T-helper 17 cell (primary cell): ENCODE results near the gene BBLN. TPM values are rescaled to one million over a fixed set of nuclear protein-coding genes. Genes with fewer than 3 reads are reported as not detected.
"Not testable (repeated sequence)": the region's sequence is repeated elsewhere in the genome, so short reads cannot be mapped to it uniquely, and the experiment has no call there.

Source experiments
- ATAC-seq: fragments of 150-1000 bp; cut with Tn5 transposase; 2 replicates; pipeline ENCODE4 v1.10.0; 2021; ENCODE audit warnings: mild to moderate bottlenecking, moderate library complexity
- DNase-seq, 3 donors: peaks; one replicate each; pipeline versions ENCODE4 v3.0.0 to v3.0.0-alpha.2; 2020 to 2021
- H3K9me3 ChIP-seq: one replicate; pipeline ENCODE4 v1.7.0; 2013; ENCODE audit warnings: low read length, mild to moderate bottlenecking; ENCODE audit not compliant: control insufficient read depth, poor library complexity, severe bottlenecking
- H3K27ac Mint-ChIP-seq: one replicate; pipeline ENCODE4 v1.8.0; 2022; ENCODE audit warnings: mild to moderate bottlenecking, moderate library complexity, mixed read lengths
- H3K27me3 Mint-ChIP-seq: one replicate; pipeline ENCODE4 v1.8.0; 2022; ENCODE audit warnings: mixed read lengths
- H3K36me3 Mint-ChIP-seq: one replicate; pipeline ENCODE4 v1.8.0; 2022; ENCODE audit warnings: low read depth, mixed read lengths
- H3K4me1 Mint-ChIP-seq: one replicate; pipeline ENCODE4 v1.8.0; 2022; ENCODE audit warnings: mild to moderate bottlenecking, mixed read lengths
- H3K4me3 Mint-ChIP-seq: one replicate; pipeline ENCODE4 v1.8.0; 2022; ENCODE audit warnings: mild to moderate bottlenecking, moderate library complexity, mixed read lengths
- total RNA-seq, 4 donors: library from RNA in 2 of 4; stranded (reverse) in 2 of 4; gene quantifications; one replicate each; pipeline ENCODE4 v1.2.3 and lab custom pipeline; 2022 to 2026

The BBLN gene, protein sequence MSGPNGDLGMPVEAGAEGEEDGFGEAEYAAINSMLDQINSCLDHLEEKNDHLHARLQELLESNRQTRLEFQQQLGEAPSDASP
- 10 to 100 TPM; 71.0 to 87.9 TPM for total RNA-seq
- 33.0 to 37.8 reads per million in 2 donors for total RNA-seq (lab: John Stamatoyannopoulos, UW)

DNA sequence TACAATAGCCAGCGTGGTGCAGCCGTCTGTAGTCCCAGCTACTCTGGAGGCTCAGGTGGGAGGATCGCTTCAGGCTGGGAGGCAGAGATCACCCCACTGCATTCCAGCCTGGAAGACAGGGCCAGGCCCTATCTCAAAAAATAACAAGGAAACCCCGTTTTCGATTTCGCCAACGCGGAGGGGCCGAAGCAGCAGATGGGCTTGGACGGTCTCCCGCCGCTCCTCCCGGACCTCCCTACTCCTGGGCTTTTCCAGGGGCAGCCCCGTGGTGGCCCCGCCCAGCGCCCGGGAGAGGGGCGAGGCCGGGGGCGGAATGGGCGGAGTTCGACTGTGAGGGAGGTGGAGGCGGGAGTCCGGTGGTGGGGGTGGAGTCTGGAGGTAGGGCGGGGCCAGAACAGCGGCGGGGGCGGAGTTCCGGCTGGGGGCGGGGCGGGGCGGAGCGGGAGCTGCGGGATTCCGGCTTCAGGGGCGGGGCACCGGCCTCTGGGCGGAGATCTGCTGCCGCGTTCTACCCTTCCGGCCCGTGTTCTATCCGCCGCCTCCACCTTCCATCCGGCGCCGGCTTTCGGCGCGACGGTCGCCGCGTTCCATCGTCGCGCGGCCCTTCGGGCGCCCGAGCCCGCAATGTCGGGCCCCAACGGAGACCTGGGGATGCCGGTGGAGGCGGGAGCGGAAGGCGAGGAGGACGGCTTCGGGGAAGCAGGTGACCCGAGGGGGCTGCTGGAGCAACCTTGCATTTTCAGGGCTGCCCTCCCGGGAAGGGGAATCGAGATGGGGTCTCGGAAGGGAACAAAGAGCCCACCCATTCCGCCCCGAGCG is at the start of gene BBLN:
Gene BBLN, plus strand, starts transcription at position 482 of the 819 bp plus-strand sequence. Its CDS starts 143 bp downstream, at position 625.
- ATAC-seq (peak; percentile 86), DNase-seq (peak; percentile 79 to 92 (median 90))
- no peaks in the 10 kb centered on the region for H3K9me3 ChIP-seq
- H3K4me1 Mint-ChIP-seq, result peaks cover 14% of the 10 kb centered on the region
- peaks cover 2% of the 10 kb centered on the region for H3K36me3 Mint-ChIP-seq
- H3K27me3 Mint-ChIP-seq, result no peaks in the 10 kb centered on the region
- peak within 1 kb of the TSS; percentile 87 for H3K4me3 Mint-ChIP-seq
- H3K27ac Mint-ChIP-seq, result peak within 1 kb of the TSS; percentile 68

DNA sequence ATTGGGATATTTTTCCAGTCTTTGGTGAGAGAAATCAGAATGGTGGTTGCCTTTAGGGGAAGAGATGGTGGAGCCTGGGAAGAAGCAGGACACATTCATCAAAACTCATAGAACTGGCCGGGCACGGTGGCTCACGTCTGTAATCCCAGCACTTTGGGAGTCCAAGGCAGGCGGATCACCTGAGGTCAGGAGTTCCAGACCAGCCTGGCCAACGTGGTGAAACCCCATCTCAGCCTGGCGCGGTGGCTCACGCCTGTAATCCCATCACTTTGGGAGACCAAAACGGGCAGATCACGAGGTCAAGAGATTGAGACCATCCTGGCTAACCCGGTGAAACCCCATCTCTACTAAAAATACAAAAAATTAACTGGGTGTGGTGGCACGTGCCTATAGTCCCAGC is 48.3 kb upstream of the BBLN start:
- not testable (repeated sequence) for H3K4me3 Mint-ChIP-seq, H3K4me1 Mint-ChIP-seq, H3K9me3 ChIP-seq, H3K36me3 Mint-ChIP-seq, H3K27me3 Mint-ChIP-seq, ATAC-seq
- DNase-seq, result peak in 1 of 3 donors; percentile 2
- H3K27ac Mint-ChIP-seq, result peak overlapping the region; percentile 80

DNA sequence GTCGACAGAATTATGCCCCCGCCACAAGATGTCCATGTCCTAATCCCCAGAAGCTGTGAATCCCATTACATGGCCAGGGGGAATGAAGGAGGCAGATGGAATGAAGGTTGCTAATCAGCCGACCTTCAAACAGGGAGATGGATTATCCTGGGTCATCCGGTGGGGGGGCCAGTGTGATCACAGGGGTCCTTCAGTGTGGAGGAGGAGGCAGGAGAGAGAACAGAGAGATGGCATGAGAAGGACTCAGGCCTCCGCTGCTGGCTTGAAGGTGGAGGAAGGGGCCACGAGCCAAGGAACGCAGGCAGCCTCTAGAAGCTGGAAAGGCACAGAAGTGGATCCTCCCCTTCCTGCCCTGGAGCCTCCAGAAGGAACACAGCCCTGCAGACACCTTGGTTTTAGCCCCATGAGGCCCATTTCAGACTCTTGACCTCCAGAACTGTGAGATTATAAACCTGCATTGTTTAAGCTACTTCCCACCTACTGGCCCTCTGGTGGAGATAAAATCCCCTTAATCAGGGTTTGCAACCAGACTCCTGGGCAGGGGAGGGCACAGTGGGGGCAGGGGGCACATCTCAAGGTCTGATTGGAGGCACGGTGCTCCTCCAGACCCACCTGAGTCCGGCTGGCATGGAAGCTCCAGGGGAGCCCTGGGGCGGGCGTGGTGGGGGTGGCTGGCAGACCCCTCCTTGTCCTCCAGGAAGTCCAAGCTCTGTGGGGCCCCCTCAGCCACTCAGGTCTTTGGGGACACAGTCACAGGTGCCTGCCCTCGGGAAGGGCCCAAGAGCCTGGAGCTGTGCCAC is 46.3 kb upstream of the BBLN start:
- ATAC-seq, result no peak
- H3K9me3 ChIP-seq, result no peaks in the 10 kb centered on the region
- Mint-ChIP-seq H3K4me3 (no peak overlapping the region), H3K27me3 (no peaks in the 10 kb centered on the region), H3K27ac (peak overlapping the region; percentile 53), H3K36me3 (peaks cover 3% of the 10 kb centered on the region), H3K4me1 (peaks cover 11% of the 10 kb centered on the region)
- DNase-seq, result no peak

DNA sequence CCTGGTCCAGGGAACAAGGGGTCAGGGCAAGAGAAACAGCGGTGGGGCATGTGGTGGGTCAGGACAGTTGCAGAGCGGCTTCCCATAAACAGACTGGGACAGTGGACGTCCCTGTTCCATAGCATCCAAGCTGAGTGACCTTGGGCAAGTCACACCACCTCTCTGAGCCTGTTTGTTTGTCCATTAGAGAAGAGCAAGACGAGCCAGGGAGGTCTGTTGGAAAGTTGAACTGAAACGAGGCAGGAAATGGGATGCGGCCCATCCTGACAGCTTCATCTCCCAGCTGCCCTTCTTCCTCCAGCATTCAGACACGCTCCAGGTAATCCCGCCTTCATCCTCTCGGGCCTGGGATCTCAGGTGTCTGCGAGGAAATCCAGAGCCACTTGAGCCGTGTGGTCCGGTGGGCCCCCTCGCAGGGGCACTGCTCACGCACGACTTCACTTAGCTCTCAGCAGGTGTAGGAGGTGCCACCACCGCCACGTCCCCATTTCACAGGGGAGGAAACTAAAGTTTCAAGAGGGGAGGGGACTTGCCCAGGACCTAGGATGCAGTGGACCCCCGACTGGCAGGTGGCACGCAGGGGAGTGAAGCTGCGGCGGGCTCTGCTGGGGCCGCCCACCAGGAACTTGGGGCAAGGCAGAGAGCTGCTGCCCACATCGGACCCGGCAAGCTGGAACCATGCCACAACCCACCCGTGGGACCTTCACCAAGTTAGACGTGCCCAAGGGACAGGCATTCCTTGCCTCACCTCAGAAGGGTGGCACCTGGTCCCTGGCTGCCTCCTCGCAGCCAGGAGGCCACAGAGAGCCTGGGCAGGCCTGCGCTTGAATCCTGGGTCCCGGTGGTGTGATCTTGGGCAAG is 45.5 kb upstream of the BBLN start:
- Mint-ChIP-seq H3K27ac (no peak overlapping the region), H3K4me1 (peaks cover 9% of the 10 kb centered on the region), H3K36me3 (peaks cover 2% of the 10 kb centered on the region), H3K27me3 (no peaks in the 10 kb centered on the region), H3K4me3 (no peak overlapping the region)
- no peak for DNase-seq
- no peaks in the 10 kb centered on the region for H3K9me3 ChIP-seq
- no peak for ATAC-seq

DNA sequence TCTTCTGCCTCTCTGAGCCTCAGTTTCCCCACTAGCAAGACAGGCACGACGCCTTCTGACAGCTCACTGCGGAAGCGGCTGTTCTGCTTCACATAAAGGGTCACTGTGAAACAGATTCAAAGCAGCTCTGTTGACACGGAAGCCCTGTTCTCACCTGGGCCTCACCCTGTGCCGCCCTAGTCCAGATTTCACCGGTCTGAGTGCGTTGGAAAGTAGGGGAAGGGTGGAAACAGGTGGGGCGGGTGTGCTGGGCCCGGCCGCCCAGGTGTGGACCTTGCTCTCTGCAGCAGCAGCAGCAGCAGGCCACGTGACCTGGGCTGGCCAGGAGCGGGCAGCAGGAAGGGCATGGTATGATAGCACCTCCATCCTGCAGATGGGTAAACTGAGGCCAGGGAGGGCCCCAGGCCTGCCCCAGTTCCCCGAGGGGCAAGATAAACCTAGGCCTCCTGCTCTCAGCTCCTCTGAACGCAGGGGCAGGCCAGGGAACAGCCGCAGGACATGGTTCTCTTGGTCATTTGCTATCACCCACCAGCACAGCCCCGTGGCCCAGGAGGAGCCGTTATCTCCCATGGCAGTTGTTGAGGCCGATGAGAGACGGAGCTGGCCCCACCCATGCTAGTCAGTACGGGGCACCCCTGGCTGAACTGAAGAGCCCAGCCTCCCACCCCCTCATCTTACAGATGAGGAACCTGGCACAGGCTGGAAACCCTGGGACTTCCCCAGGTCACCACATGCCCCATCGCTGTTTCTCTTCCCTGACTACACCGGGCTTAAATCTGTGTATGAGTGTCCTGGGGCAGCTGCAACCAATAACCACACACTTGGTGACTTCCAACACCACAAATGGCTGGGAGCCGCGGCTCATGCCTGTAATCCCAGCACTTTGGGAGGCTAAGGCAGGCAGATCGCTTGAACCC is 44.6 kb upstream of the BBLN start:
- peak; percentile 65 for ATAC-seq
- H3K36me3 Mint-ChIP-seq, result no peaks in the 10 kb centered on the region

DNA sequence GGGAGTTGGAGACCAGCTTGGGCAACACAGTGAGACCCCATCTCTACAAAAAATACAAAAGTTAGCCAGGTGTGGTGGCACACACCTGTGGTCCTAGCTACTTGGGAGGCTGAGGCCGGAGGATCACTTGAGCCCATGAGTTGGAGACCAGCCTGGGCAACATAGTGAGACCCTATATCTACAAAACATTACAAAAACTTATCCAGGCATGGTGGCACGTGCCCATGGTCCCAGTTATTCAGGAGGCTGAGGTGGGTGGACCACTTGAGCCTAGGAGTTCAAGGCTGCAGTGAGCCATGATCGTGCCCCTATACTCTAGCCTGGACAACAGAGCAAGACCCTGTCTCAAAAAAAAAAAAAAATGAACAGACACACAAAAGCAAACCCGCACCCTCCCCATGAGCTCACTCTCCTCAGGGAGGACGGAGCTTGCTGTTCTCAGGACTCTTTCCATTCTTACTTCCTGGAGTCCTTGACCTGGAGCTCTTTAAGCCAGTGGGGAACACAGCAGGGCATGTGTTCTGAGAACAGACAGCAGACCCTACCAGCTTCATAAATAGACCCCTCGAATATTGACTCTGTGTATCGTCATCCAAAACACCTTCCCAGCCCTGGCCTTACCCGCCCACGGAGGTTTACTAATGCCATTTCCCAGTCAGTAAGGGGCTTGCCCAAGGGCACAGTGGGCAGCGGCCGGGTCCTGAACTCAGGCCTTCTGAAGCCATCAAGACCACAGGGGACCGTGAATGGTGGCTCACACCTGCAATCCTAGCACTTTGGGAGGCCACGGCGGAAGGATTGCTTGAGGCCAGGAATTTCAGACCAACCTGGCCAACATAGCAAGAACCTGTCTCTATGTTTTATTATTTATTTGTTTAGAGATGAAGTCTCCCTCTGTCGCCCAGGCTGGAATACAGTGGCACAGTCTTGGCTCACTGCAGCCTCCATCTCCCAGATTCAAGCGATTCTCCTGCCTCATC is 43.7 kb upstream of the BBLN start:
- Mint-ChIP-seq H3K27ac (peak overlapping the region; percentile 84), H3K36me3 (no peaks in the 10 kb centered on the region), H3K4me1 (peaks cover 8% of the 10 kb centered on the region), H3K27me3 (no peaks in the 10 kb centered on the region), H3K4me3 (no peak overlapping the region)
- no peaks in the 10 kb centered on the region for H3K9me3 ChIP-seq
- peak in 1 of 3 donors; percentile 4 for DNase-seq
- no peak for ATAC-seq

More for the DNA sequence above, 44.6 kb upstream of the BBLN start:
- no peak overlapping the region for H3K4me3 Mint-ChIP-seq
- H3K4me1 Mint-ChIP-seq, result peaks cover 8% of the 10 kb centered on the region
- H3K27ac Mint-ChIP-seq, result peak overlapping the region; percentile 59
- H3K27me3 Mint-ChIP-seq, result no peaks in the 10 kb centered on the region
- no peaks in the 10 kb centered on the region for H3K9me3 ChIP-seq
- DNase-seq, result peak in 1 of 3 donors; percentile 4

DNA sequence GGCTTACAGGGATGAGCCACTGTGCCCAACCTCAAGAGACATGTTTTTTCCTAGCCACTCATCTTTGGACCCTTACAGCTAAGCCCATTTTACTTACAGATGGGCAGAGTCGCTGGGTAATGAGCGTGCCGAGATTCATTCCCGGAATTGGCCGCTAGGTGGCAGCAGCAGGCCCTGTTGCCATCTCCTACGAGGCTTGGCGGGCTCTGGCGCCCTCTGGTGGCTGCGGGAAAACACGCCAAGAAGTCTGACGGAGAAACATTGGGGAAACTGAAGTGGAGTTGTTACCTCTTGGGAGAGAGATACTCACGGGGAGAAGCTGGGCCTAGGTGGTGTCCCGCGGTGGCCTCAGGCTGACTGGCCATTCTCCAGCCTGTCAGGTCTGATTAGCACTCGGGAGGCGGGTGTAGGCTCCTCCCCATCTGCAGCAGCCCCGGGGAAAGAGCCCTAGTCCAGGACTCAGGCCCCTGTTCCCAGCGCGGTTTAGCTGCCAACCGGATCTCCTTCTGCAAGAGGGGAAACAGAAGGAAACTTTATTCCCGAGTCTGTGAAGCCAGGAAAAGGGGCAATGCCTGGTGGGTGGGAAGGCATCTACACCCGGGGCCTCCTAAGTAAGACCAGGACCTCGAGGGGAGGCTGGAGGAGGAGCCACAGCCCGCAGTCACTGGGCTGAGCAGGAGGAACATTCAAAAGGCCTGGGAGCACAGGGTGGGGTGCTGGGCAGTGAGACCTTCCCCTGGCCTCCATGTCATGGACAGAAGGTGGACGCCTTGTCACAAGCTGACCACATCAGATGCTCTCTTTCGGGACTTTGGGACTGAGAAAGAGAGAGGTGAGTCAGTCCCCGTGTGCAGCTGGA is 42.2 kb upstream of the BBLN start:
- Mint-ChIP-seq H3K27me3 (no peaks in the 10 kb centered on the region), H3K4me1 (peaks cover 8% of the 10 kb centered on the region), H3K4me3 (peak overlapping the region; percentile 52), H3K27ac (peak overlapping the region; percentile 84), H3K36me3 (no peaks in the 10 kb centered on the region)
- H3K9me3 ChIP-seq, result no peaks in the 10 kb centered on the region
- DNase-seq (peak; percentile 90 to 99 (median 98)), ATAC-seq (peak; percentile 89)

DNA sequence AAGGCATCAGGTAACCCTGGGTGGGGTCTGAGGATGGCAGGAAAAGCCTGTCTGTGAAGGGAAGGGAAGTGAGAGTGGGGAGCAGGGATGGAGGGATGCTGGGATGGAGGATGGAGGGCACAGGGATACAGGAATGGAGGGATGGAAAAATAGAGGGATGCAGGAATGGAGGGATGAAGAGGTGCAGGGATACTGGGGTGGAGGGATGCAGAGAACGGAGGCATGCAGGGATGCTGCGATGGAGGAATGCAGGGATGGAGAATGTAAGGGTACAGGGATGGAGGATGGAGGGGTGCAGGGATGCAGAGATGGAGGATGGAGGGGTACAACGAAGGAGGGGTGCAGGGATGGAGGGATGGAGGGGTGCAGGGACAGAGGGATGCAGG is 41.6 kb upstream of the BBLN start:
- peaks cover 8% of the 10 kb centered on the region for H3K4me1 Mint-ChIP-seq
- no peaks in the 10 kb centered on the region for H3K27me3 Mint-ChIP-seq
- peak overlapping the region; percentile 84 for H3K27ac Mint-ChIP-seq
- ATAC-seq (no peak), DNase-seq (peak in 1 of 3 donors; percentile 1)
- no peak overlapping the region for H3K4me3 Mint-ChIP-seq
- H3K36me3 Mint-ChIP-seq, result no peaks in the 10 kb centered on the region
- no peaks in the 10 kb centered on the region for H3K9me3 ChIP-seq

DNA sequence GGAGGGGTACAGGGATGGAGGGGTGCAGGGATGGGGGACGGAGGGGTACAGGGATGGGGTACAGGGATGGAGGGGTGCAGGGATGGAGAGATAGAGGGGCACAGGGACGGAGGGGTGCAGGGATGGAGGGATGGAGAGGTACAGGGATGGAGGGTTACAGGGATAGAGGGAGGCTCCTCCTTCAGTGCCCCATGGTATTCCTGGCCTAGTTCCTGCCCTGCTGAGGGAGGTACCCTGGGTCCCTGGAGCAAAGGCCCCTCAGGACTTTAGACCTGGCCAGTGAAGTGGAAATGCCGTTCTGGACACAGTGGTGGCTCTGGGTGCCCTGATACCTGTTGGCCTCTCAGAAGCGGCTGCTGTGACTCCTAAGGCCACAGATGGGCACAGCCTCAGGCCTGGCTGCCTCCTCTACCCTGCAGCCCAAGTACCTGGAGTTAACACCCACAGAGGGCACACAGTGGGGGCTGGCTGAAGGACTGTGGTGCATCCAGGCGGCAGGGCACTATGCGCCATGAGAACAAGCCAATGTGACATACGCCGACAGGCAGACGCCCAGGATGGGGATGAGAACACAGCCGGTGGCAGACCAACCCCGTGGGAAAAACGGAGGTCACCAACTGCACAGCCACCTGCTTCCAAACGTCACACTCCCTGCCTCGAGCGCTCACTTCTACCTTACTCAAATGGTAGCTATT is 40.9 kb upstream of the BBLN start:
- DNase-seq (peak in 1 of 3 donors; percentile 6), ATAC-seq (no peak)
- H3K36me3 Mint-ChIP-seq, result no peaks in the 10 kb centered on the region
- H3K4me1 Mint-ChIP-seq, result peaks cover 8% of the 10 kb centered on the region
- no peaks in the 10 kb centered on the region for H3K9me3 ChIP-seq
- H3K4me3 Mint-ChIP-seq, result no peak overlapping the region
- H3K27ac Mint-ChIP-seq, result peak overlapping the region; percentile 84
- H3K27me3 Mint-ChIP-seq, result no peaks in the 10 kb centered on the region

DNA sequence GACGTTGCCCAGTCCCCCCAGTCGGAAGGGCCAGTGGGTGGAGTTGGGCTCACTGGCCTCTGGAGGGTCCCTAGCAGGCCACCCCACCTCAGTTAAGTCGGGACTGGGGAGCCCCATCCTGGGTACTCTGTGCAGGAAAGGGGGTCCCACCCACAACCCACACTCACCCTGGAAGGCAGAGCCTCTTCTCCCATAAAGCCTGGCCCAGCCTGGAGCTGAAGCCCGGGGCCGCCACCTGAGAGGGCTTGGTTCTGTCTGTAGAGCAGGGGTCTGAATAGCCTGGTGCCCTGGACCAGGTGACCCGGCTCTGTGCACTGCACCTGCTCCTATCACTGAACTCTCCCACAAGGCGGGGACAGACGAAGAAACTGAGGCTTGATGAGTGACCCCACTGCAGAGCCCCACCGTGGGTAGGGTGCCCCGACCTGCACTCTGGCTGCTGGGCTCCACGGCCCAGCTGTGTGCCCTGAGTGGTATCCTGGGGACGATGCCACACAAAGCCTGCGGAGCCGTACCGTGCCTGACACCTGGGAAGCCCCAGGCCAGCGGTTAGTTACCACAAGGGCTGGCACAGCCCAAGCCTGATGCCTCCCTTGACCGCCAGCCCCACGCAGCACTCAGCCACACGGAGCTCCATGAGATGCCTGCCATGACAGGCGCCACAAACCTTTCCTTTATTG is 39.9 kb upstream of the BBLN start:
- Mint-ChIP-seq H3K27ac (no peak overlapping the region), H3K4me1 (peaks cover 12% of the 10 kb centered on the region), H3K27me3 (no peaks in the 10 kb centered on the region), H3K36me3 (no peaks in the 10 kb centered on the region), H3K4me3 (no peak overlapping the region)
- H3K9me3 ChIP-seq, result no peaks in the 10 kb centered on the region
- DNase-seq, result peak in 1 of 3 donors; percentile 6
- ATAC-seq, result no peak
